K562 (cell line): ENCODE results near the gene AANAT. TPM values are rescaled to one million over a fixed set of nuclear protein-coding genes. Genes with fewer than 3 reads are reported as not detected.

Source experiments
- CBFA2T2 ChIP-seq: fragments of 450-650 bp; conservative IDR thresholded peaks from 2 replicates; pipeline ENCODE4 v1.6.1; 2017; ENCODE audit warnings: mild to moderate bottlenecking
- RAD51 ChIP-seq: fragments of 450-650 bp; IDR thresholded peaks from 2 replicates; pipeline ENCODE4 v1.7.1; 2016; ENCODE audit warnings: low read depth, mild to moderate bottlenecking, borderline replicate concordance
- polyA plus RNA-seq, 8 experiments: library from polyadenylated mRNA; depleted of rRNA in 4 of 8; stranded (reverse) in 5 of 8; unstranded in 3 of 8; fragments of >200 nt; fragmentation: Nextera tagmentation in 2 of 8; fragmentation: Illumina TruSeq in 1 of 8; extraction: Ambion mirVana in 2 of 8; extraction: Trizol in 1 of 8; gene quantifications; 2 replicates each; pipeline versions ENCODE4 v1.2.1 to v1.2.3, GENCODE V29; 2011 to 2014; ENCODE audit warnings: inconsistent platforms in 1 of 8, missing spikeins in 1 of 8
- total RNA-seq, 7 experiments: library from RNA; depleted of rRNA in 6 of 7; stranded (reverse); fragments of >200 nt in 6 of 7; fragmentation: Illumina TruSeq in 2 of 7; extraction: Trizol in 2 of 7; gene quantifications; 2 replicates each; pipeline versions ENCODE4 v1.2.1 to v1.2.3, GENCODE V29; 2011 to 2021; ENCODE audit warnings: low replicate concordance in 1 of 7
- TF ChIP-seq, protein P1 (sequence below): sonication (generic); formaldehyde crosslinking; IDR thresholded peaks from 2 replicates; pipeline ENCODE4 v1.8.0; 2022; ENCODE audit warnings: missing genetic modification reagents, mild to moderate bottlenecking, moderate library complexity, borderline replicate concordance
- TF ChIP-seq, protein P2 (sequence below): fragments of 450-650 bp; formaldehyde crosslinking; IDR thresholded peaks from 2 replicates; pipeline ENCODE4 v1.4.0; 2020; ENCODE audit warnings: mild to moderate bottlenecking, mixed read lengths
- TF ChIP-seq, protein P3 (sequence below): fragments of 250-450 bp; sonication (Bioruptor Pico); IDR thresholded peaks from 2 replicates; pipeline ENCODE4 v1.5.0; 2021; ENCODE audit warnings: mild to moderate bottlenecking, moderate library complexity

Gene AANAT
- total and polyA plus RNA-seq, 9 of the 15 experiments (the other 6 are each of a cell fraction or from before 2014, with no cell fraction given), result not detected

DNA sequence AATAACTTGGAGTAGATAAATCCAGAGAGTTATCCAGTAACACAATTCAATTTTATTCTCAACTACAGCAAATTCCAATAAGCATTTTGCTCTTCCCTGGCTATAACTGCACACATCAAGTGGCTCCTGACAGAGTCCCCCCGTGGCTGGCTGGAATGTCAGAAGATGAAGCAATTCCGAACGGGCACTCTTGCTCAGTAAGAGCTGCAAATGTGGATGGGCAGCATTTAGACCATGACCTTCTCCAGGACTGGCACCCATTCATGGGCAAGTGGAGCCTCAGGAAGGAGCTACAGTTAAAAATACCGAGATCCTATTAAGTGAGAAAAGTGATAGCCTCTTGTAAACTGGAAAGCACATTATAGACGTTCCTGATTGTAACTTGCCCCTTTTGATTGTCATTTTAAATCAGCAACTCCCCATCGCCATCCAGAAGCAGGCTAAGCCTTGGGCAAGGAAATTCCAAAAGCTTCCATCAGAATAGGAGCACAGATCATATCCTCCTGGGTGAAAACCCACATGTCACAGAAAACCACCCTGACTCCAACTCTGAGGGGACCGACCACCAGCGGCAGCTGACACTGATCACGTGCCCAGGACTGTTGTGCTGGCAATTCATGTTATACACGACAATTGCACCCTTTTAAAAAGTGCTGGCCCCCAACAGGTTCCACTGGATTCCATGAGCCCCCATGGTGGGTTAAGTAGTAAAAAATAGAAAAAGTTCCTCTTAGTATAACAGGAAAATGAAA lies 21.5 kb upstream of the AANAT start (continued):
- TF ChIP-seq, protein P1, sequence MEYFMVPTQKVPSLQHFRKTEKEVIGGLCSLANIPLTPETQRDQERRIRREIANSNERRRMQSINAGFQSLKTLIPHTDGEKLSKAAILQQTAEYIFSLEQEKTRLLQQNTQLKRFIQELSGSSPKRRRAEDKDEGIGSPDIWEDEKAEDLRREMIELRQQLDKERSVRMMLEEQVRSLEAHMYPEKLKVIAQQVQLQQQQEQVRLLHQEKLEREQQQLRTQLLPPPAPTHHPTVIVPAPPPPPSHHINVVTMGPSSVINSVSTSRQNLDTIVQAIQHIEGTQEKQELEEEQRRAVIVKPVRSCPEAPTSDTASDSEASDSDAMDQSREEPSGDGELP (CRISPR knock-in tag), result peak; percentile 34; the same call in 1 of the 2 replicates
- peak; percentile 67; the same call in 1 of the 2 replicates for TF ChIP-seq RAD51
- TF ChIP-seq, protein P2, sequence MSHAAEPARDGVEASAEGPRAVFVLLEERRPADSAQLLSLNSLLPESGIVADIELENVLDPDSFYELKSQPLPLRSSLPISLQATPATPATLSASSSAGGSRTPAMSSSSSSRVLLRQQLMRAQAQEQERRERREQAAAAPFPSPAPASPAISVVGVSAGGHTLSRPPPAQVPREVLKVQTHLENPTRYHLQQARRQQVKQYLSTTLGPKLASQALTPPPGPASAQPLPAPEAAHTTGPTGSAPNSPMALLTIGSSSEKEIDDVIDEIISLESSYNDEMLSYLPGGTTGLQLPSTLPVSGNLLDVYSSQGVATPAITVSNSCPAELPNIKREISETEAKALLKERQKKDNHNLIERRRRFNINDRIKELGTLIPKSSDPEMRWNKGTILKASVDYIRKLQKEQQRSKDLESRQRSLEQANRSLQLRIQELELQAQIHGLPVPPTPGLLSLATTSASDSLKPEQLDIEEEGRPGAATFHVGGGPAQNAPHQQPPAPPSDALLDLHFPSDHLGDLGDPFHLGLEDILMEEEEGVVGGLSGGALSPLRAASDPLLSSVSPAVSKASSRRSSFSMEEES, result peak; percentile 11; the same call in 1 of the 2 replicates
- TF ChIP-seq CBFA2T2, result 0 out of 2 replicates have a peak, but pooled peaks have one; percentile 6
- TF ChIP-seq, protein P3, sequence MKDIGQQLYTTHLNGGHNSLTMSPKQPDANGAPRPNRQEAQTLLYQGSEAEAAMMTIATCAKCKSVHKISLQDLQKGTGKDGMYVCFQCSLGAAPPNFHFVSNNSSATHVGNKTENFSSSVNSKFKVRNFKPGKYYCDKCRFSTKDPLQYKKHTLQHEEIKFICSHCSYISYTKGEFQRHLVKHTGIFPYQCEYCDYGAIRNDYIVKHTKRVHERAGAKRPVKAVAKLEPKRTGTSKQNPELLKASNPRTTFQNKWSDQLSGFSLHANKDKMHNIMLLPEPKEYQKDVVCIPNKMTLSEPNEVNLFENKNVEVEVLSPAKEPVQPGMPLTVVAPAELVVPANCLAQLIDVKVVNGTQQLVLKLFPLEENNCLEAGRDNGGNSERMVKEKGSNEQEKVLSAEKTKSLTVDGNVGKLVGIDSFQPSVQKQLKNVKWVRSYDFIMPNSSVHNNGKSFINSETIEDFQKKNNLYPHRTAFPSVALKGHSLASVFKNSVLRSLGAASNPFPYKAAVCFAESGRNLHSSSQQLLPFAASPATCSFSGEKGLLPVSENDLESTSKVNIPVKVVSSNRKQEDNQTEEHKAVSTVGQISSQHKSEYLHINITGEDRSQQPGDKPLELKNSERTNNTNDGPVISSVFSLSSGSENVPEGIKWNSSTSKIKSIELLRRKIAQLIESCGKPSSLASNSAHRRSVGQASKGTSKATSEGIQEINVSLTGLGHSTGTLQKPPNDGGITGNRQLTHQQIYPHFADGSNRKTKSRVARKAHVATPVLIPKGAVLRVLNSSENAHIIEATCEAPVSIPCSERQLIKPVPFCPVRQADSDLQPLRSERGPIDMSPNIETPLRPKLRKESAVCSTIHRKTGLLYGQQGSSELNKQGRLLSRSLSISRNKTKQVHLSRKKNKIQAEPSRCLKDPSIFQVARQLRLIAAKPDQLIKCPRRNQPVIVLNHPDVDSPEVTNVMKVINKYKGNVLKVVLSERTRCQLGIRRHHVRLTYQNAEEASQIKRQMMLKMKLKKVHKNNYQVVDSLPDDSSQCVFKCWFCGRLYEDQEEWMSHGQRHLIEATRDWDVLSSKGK (CRISPR knock-in tag), result no peak
